ENCODE data around the gene ARHGEF6. TPM values are rescaled to one million over a fixed set of nuclear protein-coding genes. Genes with fewer than 3 reads are reported as not detected.
"Not testable (repeated sequence)": the region's sequence is repeated elsewhere in the genome, so short reads cannot be mapped to it uniquely, and the experiment has no call there.

Gene ARHGEF6
- total RNA-seq, 1 donor from 2014 or later: 0.31 TPM

- H3K36me3 Mint-ChIP-seq (ENCODE audit: insufficient read depth): peaks cover 3% of the 10 kb centered on the region
- H3K27ac Mint-ChIP-seq: no peak overlapping the region
- no peaks in the 10 kb centered on the region for H3K4me1 Mint-ChIP-seq (ENCODE audit: low read depth)
- no peak overlapping the region for H3K4me3 Mint-ChIP-seq (ENCODE audit: low read depth)
- no peak for TF ChIP-seq CTCF (IDR thresholded peaks at IDR 0.05; ENCODE audit: unreplicated experiment)
- H3K9me3 Mint-ChIP-seq (ENCODE audit: low read depth): peaks cover 30% of the 10 kb centered on the region
- no peak for DNase-seq (ENCODE audit: low spot score, unreplicated experiment)
- H3K27me3 Mint-ChIP-seq: no peaks in the 10 kb centered on the region
These were observed 17.1 kb upstream of the ARHGEF6 start for GRCh38 chrX:136797787-136798186.

GRCh38 chrX:136795132-136795531 is 14.4 kb upstream of the ARHGEF6 start:
- H3K36me3 Mint-ChIP-seq (ENCODE audit: insufficient read depth); H3K4me3 Mint-ChIP-seq (ENCODE audit: low read depth); DNase-seq (ENCODE audit: low spot score, unreplicated experiment); H3K4me1 Mint-ChIP-seq (ENCODE audit: low read depth); H3K27me3 Mint-ChIP-seq; H3K27ac Mint-ChIP-seq: not testable (repeated sequence)
- peaks cover 28% of the 10 kb centered on the region for H3K9me3 Mint-ChIP-seq (ENCODE audit: low read depth)

GRCh38 chrX:136794660-136795059 is 13.9 kb upstream of the ARHGEF6 start:
- H3K36me3 Mint-ChIP-seq (ENCODE audit: insufficient read depth); DNase-seq (ENCODE audit: low spot score, unreplicated experiment); H3K4me3 Mint-ChIP-seq (ENCODE audit: low read depth); H3K4me1 Mint-ChIP-seq (ENCODE audit: low read depth); H3K27me3 Mint-ChIP-seq; H3K27ac Mint-ChIP-seq: not testable (repeated sequence)
- H3K9me3 Mint-ChIP-seq (ENCODE audit: low read depth): peaks cover 27% of the 10 kb centered on the region

GRCh38 chrX:136794080-136794479 is 13.3 kb upstream of the ARHGEF6 start:
- H3K27ac Mint-ChIP-seq: no peak overlapping the region
- H3K9me3 Mint-ChIP-seq (ENCODE audit: low read depth): peaks cover 24% of the 10 kb centered on the region
- no peak for TF ChIP-seq CTCF (IDR thresholded peaks at IDR 0.05; ENCODE audit: unreplicated experiment)
- no peaks in the 10 kb centered on the region for H3K4me1 Mint-ChIP-seq (ENCODE audit: low read depth)
- H3K4me3 Mint-ChIP-seq (ENCODE audit: low read depth): no peak overlapping the region
- DNase-seq (ENCODE audit: low spot score, unreplicated experiment): no peak
- peaks cover 2% of the 10 kb centered on the region for H3K36me3 Mint-ChIP-seq (ENCODE audit: insufficient read depth)
- H3K27me3 Mint-ChIP-seq: no peaks in the 10 kb centered on the region

- DNase-seq (ENCODE audit: low spot score, unreplicated experiment): no peak
- peaks cover 2% of the 10 kb centered on the region for H3K36me3 Mint-ChIP-seq (ENCODE audit: insufficient read depth)
- H3K27ac Mint-ChIP-seq: no peak overlapping the region
- no peaks in the 10 kb centered on the region for H3K27me3 Mint-ChIP-seq
- TF ChIP-seq CTCF (IDR thresholded peaks at IDR 0.05; ENCODE audit: unreplicated experiment): no peak
- no peaks in the 10 kb centered on the region for H3K4me1 Mint-ChIP-seq (ENCODE audit: low read depth)
- H3K4me3 Mint-ChIP-seq (ENCODE audit: low read depth): no peak overlapping the region
- H3K9me3 Mint-ChIP-seq (ENCODE audit: low read depth): peaks cover 19% of the 10 kb centered on the region
These were observed 9.1 kb upstream of the ARHGEF6 start for GRCh38 chrX:136789856-136790255.

- Mint-ChIP-seq H3K4me3 (ENCODE audit: low read depth) (no peak overlapping the region), H3K27me3 (no peaks in the 10 kb centered on the region), H3K4me1 (ENCODE audit: low read depth) (no peaks in the 10 kb centered on the region), H3K9me3 (ENCODE audit: low read depth) (peaks cover 12% of the 10 kb centered on the region), H3K27ac (no peak overlapping the region), H3K36me3 (ENCODE audit: insufficient read depth) (no peaks in the 10 kb centered on the region)
- DNase-seq (ENCODE audit: low spot score, unreplicated experiment): no peak
- no peak for TF ChIP-seq CTCF (IDR thresholded peaks at IDR 0.05; ENCODE audit: unreplicated experiment)
These were observed 3.5 kb upstream of the ARHGEF6 start for GRCh38 chrX:136784231-136784630.
